ENCODE results near the gene PDE5A.

DNA sequence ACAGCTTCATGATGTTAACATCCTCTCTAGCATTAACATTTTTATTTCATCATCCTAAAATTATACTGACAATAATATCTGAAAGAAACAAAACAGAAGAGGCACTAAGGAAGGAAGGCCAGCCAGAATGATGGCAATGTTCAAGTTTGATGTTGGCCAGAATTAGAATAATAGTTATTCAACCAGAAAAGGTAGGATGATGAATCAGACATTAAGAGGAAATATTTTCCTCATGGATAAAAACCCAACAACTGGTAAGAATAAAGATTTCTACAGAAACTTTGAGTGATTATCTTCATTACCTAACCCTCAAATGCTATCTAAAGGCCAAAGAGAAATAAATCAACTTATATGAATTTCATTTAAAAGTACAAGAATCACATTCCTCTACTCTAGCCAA, 105.2 kb downstream of the PDE5A start:
- TF ChIP-seq, protein P1, sequence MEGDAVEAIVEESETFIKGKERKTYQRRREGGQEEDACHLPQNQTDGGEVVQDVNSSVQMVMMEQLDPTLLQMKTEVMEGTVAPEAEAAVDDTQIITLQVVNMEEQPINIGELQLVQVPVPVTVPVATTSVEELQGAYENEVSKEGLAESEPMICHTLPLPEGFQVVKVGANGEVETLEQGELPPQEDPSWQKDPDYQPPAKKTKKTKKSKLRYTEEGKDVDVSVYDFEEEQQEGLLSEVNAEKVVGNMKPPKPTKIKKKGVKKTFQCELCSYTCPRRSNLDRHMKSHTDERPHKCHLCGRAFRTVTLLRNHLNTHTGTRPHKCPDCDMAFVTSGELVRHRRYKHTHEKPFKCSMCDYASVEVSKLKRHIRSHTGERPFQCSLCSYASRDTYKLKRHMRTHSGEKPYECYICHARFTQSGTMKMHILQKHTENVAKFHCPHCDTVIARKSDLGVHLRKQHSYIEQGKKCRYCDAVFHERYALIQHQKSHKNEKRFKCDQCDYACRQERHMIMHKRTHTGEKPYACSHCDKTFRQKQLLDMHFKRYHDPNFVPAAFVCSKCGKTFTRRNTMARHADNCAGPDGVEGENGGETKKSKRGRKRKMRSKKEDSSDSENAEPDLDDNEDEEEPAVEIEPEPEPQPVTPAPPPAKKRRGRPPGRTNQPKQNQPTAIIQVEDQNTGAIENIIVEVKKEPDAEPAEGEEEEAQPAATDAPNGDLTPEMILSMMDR (IDR thresholded peaks at IDR 0.05), result no peak
- TF ChIP-seq POLR2A (IDR thresholded peaks at IDR 0.05), result no peak

Data from tibial nerve (tissue), 3 donors.